K562 (cell line): Measurements from ENCODE around the gene SEC16A. TPM values are rescaled to one million over a fixed set of nuclear protein-coding genes. Genes with fewer than 3 reads are reported as not detected.

Experiments
- CHD1 ChIP-seq: fragments of 200-600 bp; sonication (generic); IDR thresholded peaks from one replicate; pipeline ENCODE4 v1.6.1; 2012; ENCODE audit warnings: mild to moderate bottlenecking, moderate library complexity, low read length, inconsistent platforms
- CREB5 ChIP-seq: fragments of 250-450 bp; sonication (Bioruptor Pico); IDR thresholded peaks from 2 replicates; pipeline ENCODE4 v1.5.0; 2020; ENCODE audit warnings: mild to moderate bottlenecking
- DMBX1 ChIP-seq: fragments of 250-450 bp; sonication (Bioruptor Pico); IDR thresholded peaks from 2 replicates; pipeline ENCODE4 v1.8.0; 2022; ENCODE audit warnings: inconsistent platforms, mild to moderate bottlenecking, moderate library complexity, borderline replicate concordance
- ELF2 ChIP-seq: fragments of 250-450 bp; sonication (Bioruptor Pico); IDR thresholded peaks from 2 replicates; pipeline ENCODE4 v1.5.0; 2021; ENCODE audit warnings: mild to moderate bottlenecking
- ETV1 ChIP-seq: fragments of 450-650 bp; conservative IDR thresholded peaks from 2 replicates; pipeline ENCODE4 v1.6.1; 2016; ENCODE audit warnings: missing genetic modification characterization, control low read depth, low read depth, missing compliant biosample characterization
- FOSL1 ChIP-seq: fragments of 200-800 bp; sonication (Bioruptor generic); conservative IDR thresholded peaks from 2 replicates; pipeline ENCODE4 v1.6.1; 2016; ENCODE audit warnings: missing genetic modification characterization, missing compliant biosample characterization
- FUS ChIP-seq: fragments of 200-400 bp; formaldehyde crosslinking; optimal IDR thresholded peaks from 2 replicates; pipeline ENCODE3; 2017; ENCODE audit warnings: low read depth, low read length
- GABPA ChIP-seq: fragments of 200-800 bp; sonication (Bioruptor generic); conservative IDR thresholded peaks from 2 replicates; pipeline ENCODE4 v1.6.1; 2016; ENCODE audit warnings: low read depth, missing genetic modification characterization, missing compliant biosample characterization
- NONO ChIP-seq, 2 experiments: fragments of 200-400 bp in 1 of 2; fragments of 450-650 bp in 1 of 2; formaldehyde crosslinking in 1 of 2; IDR thresholded peaks; 2 replicates each; pipeline ENCODE4 v1.6.1; 2017; ENCODE audit warnings: low read depth in 2 of 2, mild to moderate bottlenecking in 2 of 2, moderate library complexity in 2 of 2, low read length in 1 of 2
- POLR2A ChIP-seq: fragments of 450-650 bp; conservative IDR thresholded peaks from 2 replicates; pipeline ENCODE4 v1.6.1; 2016
- PRDM10 ChIP-seq: fragments of 450-650 bp; IDR thresholded peaks from 2 replicates; pipeline ENCODE4 v1.6.1; 2018; ENCODE audit not compliant: partially characterized antibody
- PTTG1 ChIP-seq: fragments of 450-650 bp; IDR thresholded peaks from 2 replicates; pipeline ENCODE4 v1.6.1; 2016; ENCODE audit warnings: low read depth, mild to moderate bottlenecking, missing genetic modification characterization, missing compliant biosample characterization
- RBM34 ChIP-seq: fragments of 200-400 bp; formaldehyde crosslinking; IDR thresholded peaks from 2 replicates; pipeline ENCODE4 v1.6.1; 2018; ENCODE audit warnings: low read length, borderline replicate concordance; ENCODE audit not compliant: insufficient read depth
- SNAPC5 ChIP-seq: fragments of 250-450 bp; sonication (Bioruptor Pico); IDR thresholded peaks from 2 replicates; pipeline ENCODE4 v1.8.0; 2021; ENCODE audit warnings: moderate library complexity, mild to moderate bottlenecking, inconsistent platforms
- TAL1 ChIP-seq: fragments of 450-650 bp; IDR thresholded peaks from 2 replicates; pipeline ENCODE4 v1.6.1; 2016; ENCODE audit warnings: mild to moderate bottlenecking
- TCF3 ChIP-seq: sonication (generic); formaldehyde crosslinking; IDR thresholded peaks from 2 replicates; pipeline ENCODE4 v1.4.0; 2020; ENCODE audit warnings: mild to moderate bottlenecking, missing genetic modification reagents
- ZEB2 ChIP-seq: fragments of 450-650 bp; IDR thresholded peaks from 2 replicates; pipeline ENCODE4 v1.6.1; 2016
- ZFX ChIP-seq: sonication (generic); formaldehyde crosslinking; IDR thresholded peaks from 2 replicates; pipeline ENCODE4 v1.8.0; 2022; ENCODE audit warnings: mild to moderate bottlenecking, missing genetic modification reagents, moderate library complexity
- ZNF174 ChIP-seq: fragments of 250-450 bp; sonication (Bioruptor Pico); IDR thresholded peaks from 2 replicates; pipeline ENCODE4 v1.4.0; 2020; ENCODE audit warnings: mild to moderate bottlenecking
- ZNF639 ChIP-seq, 2 experiments: fragments of 200-800 bp in 1 of 2; sonication (Bioruptor generic) in 1 of 2; sonication (generic) in 1 of 2; formaldehyde crosslinking in 1 of 2; IDR thresholded peaks in 1 of 2; conservative IDR thresholded peaks in 1 of 2; 2 replicates each; pipeline versions ENCODE4 v1.5.0 to v1.6.1; 2016 to 2020; ENCODE audit warnings: missing compliant biosample characterization in 1 of 2, missing genetic modification characterization in 1 of 2, missing genetic modification reagents in 1 of 2
- ZNF75A ChIP-seq: fragments of 450-650 bp; formaldehyde crosslinking; IDR thresholded peaks from 2 replicates; pipeline ENCODE4 v1.4.0; 2020; ENCODE audit warnings: mild to moderate bottlenecking
- polyA plus RNA-seq, 8 experiments: library from polyadenylated mRNA; depleted of rRNA in 4 of 8; stranded (reverse) in 5 of 8; unstranded in 3 of 8; fragments of >200 nt; fragmentation: Nextera tagmentation in 2 of 8; fragmentation: Illumina TruSeq in 1 of 8; extraction: Ambion mirVana in 2 of 8; extraction: Trizol in 1 of 8; gene quantifications; 2 replicates each; pipeline versions ENCODE4 v1.2.1 to v1.2.3, GENCODE V29; 2011 to 2014; ENCODE audit warnings: inconsistent platforms in 1 of 8, missing spikeins in 1 of 8
- total RNA-seq, 7 experiments: library from RNA; depleted of rRNA in 6 of 7; stranded (reverse); fragments of >200 nt in 6 of 7; fragmentation: Illumina TruSeq in 2 of 7; extraction: Trizol in 2 of 7; gene quantifications; 2 replicates each; pipeline versions ENCODE4 v1.2.1 to v1.2.3, GENCODE V29; 2011 to 2021; ENCODE audit warnings: low replicate concordance in 1 of 7

Gene SEC16A
- total and polyA plus RNA-seq, 9 of the 15 experiments (the other 6 are each of a cell fraction or from before 2014, with no cell fraction given), result 8.3 to 62.8 (median 14.0) TPM

- peak; percentile 95 for TF ChIP-seq PRDM10
- no peak for TF ChIP-seq RBM34
- TF ChIP-seq TAL1, result peak; percentile 11; the same call in 1 of the 2 replicates
- TF ChIP-seq GABPA (tag), result peak; percentile 87
- peak in 1 of 2 experiments; percentile 31; a peak in 1 of 4 replicates for TF ChIP-seq NONO (IDR thresholded peaks at IDR 0.05; ENCODE audit: low read depth in 2 of 2, low read length in 1 of 2)
- 0 out of 2 replicates have a peak, but pooled peaks have one; percentile 23 for TF ChIP-seq FOSL1
- peak; percentile 77 for TF ChIP-seq ZFX (CRISPR knock-in tag)
- TF ChIP-seq POLR2A, result 0 out of 2 replicates have a peak, but pooled peaks have one; percentile 60
- TF ChIP-seq TCF3 (CRISPR knock-in tag), result peak; percentile 78
- no peak for TF ChIP-seq SNAPC5 (CRISPR knock-in tag)
- no peak for TF ChIP-seq ZNF75A (CRISPR knock-in tag)
- TF ChIP-seq ELF2 (CRISPR knock-in tag), result peak; percentile 86
- peak; percentile 53; the same call in 1 of the 2 replicates for TF ChIP-seq DMBX1 (CRISPR knock-in tag)
- TF ChIP-seq ETV1 (tag), result peak; percentile 67; the same call in 1 of the 2 replicates
- TF ChIP-seq PTTG1, result no peak
- TF ChIP-seq CREB5 (CRISPR knock-in tag), result no peak
- TF ChIP-seq ZEB2, result no peak
- peak in 1 of 2 experiments; percentile 72; a peak in 1 of 4 replicates for TF ChIP-seq ZNF639 (CRISPR knock-in tag; conservative IDR thresholded peaks at IDR 0.05 in 1 of 2, IDR thresholded peaks at IDR 0.05 in 1 of 2)
- no peak for TF ChIP-seq ZNF174 (CRISPR knock-in tag)
- no peak for TF ChIP-seq FUS
- no peak for TF ChIP-seq CHD1
These were observed 29.1 kb upstream of the SEC16A start (continued) for GRCh38 chr9:136511670-136512592.
